ENCODE results near the gene RASGRP3.

The RASGRP3 gene

DNA sequence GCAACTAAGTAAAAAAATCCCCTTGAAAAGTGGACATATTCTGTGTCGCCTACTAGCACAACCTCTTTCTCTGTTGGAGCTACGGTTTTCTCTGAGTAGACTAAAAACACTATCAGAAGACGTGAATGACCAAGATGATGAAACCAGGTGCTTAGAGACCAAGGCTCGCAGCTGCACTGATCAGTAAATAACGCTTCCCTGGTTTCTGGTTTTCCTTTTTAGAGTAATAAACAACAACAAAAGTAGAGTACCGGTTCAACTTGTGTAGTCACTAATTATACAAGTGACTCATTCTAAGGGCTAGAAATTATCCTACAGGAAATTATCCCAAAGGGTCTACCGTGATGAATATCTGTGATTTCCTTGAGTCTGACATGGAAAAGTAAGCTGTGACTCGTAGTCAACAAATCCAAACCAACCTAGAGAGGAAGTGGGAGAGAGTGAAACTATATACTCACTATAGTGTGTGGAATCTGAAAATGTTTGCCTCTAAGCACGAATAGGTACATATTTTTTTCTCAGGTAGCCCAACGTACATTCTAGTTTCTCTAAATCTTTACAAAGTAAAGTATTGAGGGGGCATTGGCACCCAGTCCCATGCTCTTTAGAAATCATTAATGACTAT is 17.8 kb downstream of the RASGRP3 start:
- no peak for DNase-seq

- no peak for DNase-seq
These were observed 18.6 kb downstream of the RASGRP3 start for GRCh38 chr2:33494877-33495641.

DNA sequence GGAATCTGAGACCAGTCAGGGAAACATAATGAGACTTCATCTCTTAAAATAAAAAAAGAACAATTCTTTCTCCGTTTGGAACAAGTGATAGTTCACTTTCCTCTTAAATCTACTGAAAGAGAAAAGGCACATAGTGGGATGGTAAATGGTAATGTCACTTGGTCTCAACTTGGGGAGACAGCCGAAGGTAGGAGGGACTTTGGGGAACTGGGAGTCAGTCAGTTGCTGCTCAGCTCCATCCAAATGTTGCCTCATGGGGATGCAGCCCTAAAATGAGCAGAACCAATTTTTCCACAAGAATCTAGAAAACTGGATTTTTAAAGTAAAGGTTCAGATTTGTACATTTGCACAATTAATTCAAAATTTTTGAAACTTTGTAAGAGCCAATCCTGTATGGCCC is 19.2 kb downstream of the RASGRP3 start:
- DNase-seq, result no peak

GRCh38 chr2:33496150-33496549 is 19.7 kb downstream of the RASGRP3 start:
- no peak for DNase-seq

DNA sequence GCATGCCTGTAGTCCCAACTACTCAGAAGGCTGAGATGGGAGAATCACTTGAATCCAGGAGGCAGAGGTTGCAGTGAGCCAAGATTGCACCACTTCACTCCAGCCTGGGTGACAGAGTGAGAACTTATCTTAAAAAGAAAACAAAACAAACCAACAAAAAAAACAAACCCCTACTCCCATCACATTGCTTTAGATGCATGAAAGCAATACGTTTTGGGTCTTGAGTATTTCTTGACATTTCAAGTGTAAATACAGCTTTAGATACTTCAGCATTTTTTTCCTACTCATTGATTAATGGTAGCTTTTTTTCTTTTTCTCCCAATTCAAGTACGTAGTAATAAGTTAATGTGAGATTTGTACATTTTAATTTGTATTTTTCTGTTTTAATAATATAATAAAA is 20.3 kb downstream of the RASGRP3 start:
- no peak for DNase-seq

DNA sequence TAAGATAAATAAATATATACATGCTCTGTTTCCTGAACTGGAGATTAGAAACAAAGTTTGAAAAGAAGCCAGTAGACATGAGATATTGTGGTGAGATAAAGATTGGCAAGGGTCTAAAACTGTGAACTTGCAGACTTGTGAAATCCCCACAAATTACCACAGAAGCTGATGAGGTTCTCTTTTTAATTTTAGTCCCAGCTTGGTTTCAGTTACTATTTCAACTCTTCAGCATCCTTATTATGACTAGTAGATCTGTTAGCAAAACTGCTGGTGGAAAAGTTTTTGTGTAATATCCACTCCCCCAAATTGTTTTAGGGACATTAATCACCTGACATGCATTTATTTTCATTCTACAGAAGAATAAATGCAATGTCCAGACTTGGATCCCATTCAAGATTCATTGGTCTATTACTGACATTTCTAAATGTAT is 20.8 kb downstream of the RASGRP3 start:
- DNase-seq, result no peak

GRCh38 chr2:33498291-33498956 is 22.0 kb downstream of the RASGRP3 start:
- no peak for DNase-seq

- no peak for DNase-seq
These were observed 23.7 kb downstream of the RASGRP3 start for GRCh38 chr2:33500177-33500576.

DNA sequence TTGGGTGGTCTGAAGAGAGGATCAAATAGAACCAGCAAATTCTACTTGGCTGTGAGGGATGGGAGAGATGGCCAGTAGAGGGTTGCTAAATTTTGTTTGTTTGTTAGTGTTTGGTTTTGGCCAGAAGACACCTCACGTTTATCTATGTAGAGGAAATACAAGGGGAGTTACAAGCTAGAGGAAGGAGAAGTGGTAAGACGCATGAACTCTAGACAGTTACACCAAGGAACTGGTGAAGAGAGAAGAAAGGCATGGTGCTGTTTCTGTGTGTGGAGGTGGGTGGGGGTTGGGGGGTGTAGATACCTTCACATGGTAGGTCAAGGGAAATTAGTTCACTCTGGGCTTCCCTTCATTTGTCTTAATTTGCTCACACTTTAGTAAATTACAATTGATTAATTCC is 25.6 kb downstream of the RASGRP3 start:
- DNase-seq, result no peak

- DNase-seq, result no peak
These were observed 26.6 kb downstream of the RASGRP3 start for GRCh38 chr2:33503002-33503401.

DNA sequence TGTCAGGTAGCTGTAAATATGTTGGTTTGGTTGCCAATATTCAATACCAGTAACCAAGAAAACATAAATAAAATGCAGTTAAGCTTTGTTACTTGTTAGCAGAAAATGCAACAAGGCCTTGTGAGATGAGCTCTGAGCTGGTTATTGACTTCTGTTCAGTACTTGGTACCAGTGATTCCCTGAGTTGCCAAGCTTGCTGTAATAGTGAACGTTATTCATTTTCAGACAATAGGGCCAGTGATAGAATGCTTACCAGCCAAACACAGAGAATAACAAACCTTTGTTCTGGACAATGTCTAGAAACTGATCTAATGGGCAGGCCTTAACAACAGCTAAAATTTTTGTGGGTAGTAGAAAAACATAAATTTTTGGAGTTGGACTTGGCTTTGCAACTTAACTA is 29.5 kb downstream of the RASGRP3 start:
- DNase-seq, result no peak

GRCh38 chr2:33509908-33510585 is 33.6 kb downstream of the RASGRP3 start:
- no peak for DNase-seq

DNA sequence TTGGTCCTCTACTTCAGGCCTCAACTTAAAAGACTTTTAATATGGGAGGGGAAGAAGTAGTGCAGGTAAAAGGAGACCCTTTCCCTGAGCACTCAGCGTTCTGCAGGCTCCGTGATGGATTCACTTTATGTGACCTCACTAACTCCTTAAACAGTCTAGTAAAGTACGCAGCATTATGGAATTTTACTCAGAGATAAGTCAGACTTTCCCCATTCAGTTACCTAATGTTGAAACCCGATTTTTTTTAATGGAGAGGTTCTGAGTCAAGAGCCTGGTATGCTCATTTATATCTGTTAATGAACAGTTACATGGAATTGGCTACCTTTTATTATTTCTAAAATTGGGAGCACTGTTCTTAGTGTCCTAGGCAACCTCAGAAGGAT is 34.1 kb downstream of the RASGRP3 start:
- no peak for DNase-seq

DNA sequence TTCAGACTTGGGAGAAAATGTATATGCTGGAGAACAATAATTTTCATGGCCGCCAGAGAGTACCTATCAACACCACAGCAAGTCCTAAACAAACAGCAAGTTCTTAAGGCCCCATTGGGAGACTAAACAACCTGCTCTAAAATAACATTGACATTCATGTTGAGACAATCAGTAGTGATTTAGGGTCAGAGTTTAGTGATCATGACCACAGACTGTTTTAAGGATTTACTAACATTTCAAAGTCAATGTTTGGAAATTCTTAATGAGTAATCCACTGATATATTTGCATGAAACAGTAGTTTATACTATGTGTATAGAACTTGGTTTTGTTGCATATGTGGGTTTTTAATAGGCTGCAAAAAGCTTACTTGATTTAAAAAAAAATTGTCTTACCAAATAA is 34.7 kb downstream of the RASGRP3 start:
- no peak for DNase-seq

DNA sequence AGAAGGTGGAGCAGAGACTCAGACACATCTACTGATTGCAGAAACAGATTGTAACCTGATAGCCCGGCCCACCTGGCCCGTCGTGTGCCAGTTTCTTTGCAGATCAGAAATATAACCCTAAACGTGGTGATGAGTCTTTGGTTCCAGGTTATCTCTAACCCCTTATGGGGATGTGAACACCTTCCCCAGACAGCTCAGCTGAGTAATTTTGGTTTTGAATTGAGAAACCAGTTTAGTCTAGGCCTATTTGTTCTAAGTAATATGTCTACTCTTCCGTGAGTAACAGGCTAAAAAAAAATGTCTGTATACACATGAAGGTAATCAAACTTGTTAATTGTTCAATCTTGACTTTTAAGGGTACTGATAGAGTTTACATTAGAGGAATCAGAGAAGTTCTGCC is 35.7 kb downstream of the RASGRP3 start:
- no peak for DNase-seq

DNA sequence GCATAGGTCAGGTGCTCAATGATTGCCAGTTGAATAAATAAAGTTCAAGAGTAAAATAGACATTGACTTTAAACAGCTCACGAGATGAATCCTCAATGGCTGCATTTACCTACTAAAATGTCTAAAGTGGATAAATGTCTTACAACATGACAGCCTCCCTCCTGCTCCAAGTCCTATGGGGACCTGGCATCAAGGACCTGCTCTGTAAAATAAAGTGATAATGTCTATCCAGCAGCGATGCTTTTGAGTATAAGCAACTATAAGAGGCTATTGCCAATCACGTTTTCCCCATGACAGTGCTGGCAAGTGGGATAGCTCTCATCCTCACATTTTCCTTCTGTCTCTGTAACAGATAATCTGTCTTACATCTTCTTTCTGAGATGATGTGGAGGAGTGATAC is 37.0 kb downstream of the RASGRP3 start:
- DNase-seq, result no peak

GRCh38 chr2:33516456-33516995 is 40.1 kb downstream of the RASGRP3 start:
- no peak for DNase-seq

DNA sequence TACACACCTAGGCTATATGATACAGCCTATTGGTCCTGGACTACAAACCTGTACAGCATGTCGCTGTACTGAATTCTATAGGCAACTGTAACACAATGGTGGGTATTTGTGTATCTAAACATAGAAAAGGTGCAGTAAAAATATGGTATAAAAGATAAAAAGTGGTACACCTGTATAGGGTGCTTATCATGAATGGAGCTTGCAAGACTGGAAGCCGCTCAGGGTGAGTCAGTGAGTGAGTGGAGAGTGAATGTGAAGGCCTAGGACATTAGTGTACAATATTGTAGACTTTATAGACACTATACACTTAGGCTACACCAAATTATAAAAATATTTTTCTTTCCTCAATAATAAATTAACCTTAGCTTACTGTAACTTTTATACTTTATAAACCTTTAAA is 41.8 kb downstream of the RASGRP3 start:
- DNase-seq, result no peak

- no peak for DNase-seq
These were observed 42.5 kb downstream of the RASGRP3 start for GRCh38 chr2:33518929-33519328.

GRCh38 chr2:33521791-33522281 is 45.4 kb downstream of the RASGRP3 start:
- no peak for DNase-seq

DNA sequence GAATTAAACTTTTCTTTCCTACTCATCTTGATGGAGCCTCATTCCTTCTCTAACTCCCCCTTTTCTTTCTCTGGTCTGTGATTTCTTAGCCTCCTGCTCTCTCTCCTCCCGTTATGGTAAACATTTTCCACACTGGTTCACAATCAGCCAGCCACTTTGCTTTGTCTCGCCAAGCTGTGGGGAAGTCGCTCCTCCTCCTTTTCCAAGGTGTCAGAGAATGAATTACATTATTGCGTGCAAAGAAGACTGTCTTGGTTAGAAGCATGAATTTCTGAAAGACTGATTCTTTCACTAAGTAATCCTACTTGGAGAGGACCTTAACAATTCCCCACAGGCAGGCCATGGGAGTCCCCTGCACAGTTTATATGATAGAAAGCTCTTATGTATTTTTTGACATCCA is 46.1 kb downstream of the RASGRP3 start:
- no peak for DNase-seq

GRCh38 chr2:33525666-33526065 is 49.2 kb downstream of the RASGRP3 start:
- DNase-seq, result no peak

GRCh38 chr2:33526132-33526531 is 49.7 kb downstream of the RASGRP3 start:
- no peak for DNase-seq
